Breast epithelium (tissue), 4 donors: ENCODE data around the gene RBM43. TPM values are rescaled to one million over a fixed set of nuclear protein-coding genes. Genes with fewer than 3 reads are reported as not detected.

Experiments
- DNase-seq, 2 donors: peaks; one replicate each; pipeline ENCODE4 v3.0.0-alpha.2; 2019; ENCODE audit warnings: low spot score in 2 of 2
- H3K27ac ChIP-seq, 2 donors: fragments of 200-600 bp; sonication (generic) in 1 of 2; one replicate each; pipeline ENCODE4 v1.5.1; 2016 to 2019; ENCODE audit warnings: mild to moderate bottlenecking in 1 of 2
- H3K27me3 ChIP-seq, 2 donors: fragments of 200-600 bp; sonication (generic) in 1 of 2; one replicate each; pipeline versions ENCODE4 v1.5.1 to v1.6.0; 2017 to 2019; ENCODE audit warnings: control low read depth in 1 of 2, mild to moderate bottlenecking in 1 of 2
- H3K36me3 ChIP-seq: fragments of 200-600 bp; one replicate; pipeline ENCODE4 v1.5.1; 2019
- H3K4me1 ChIP-seq, 2 donors: fragments of 200-600 bp; sonication (generic); one replicate each; pipeline ENCODE4 v1.5.1; 2016 to 2019; ENCODE audit warnings: control low read depth in 1 of 2
- H3K4me3 ChIP-seq, 3 donors: fragments of 200-600 bp; sonication (generic); 1 replicate in 2 of 3; 2 replicates in 1 of 3; pipeline ENCODE4 v1.5.1; 2016 to 2019; ENCODE audit warnings: mild to moderate bottlenecking in 3 of 3, moderate library complexity in 2 of 3
- H3K9me3 ChIP-seq, 2 donors: fragments of 200-600 bp; sonication (generic) in 1 of 2; one replicate each; pipeline ENCODE4 v1.5.1; 2016 to 2019; ENCODE audit warnings: control low read depth in 1 of 2
- POLR2A ChIP-seq: fragments of 450-650 bp; IDR thresholded peaks from one replicate; pipeline ENCODE4 v1.6.1; 2016; ENCODE audit warnings: antibody characterized with exemption, mild to moderate bottlenecking, moderate library complexity
- POLR2AphosphoS5 ChIP-seq, 3 donors: sonication (generic); formaldehyde crosslinking; IDR thresholded peaks; one replicate each; pipeline ENCODE4 v1.6.1; 2017; ENCODE audit warnings: antibody characterized with exemption in 3 of 3
- intact Hi-C: fragments of 100-400 bp; cut with DNase I; formaldehyde crosslinking; loops from one replicate; pipeline ENCODE4 v1.15.1; 2023; ENCODE audit warnings: low total_unique reads
- total RNA-seq, 3 donors: library from RNA; depleted of rRNA; stranded (reverse); fragments of >200 nt; gene quantifications; one replicate each; pipeline ENCODE4 v1.1.0, GENCODE V29; 2016
- TF ChIP-seq, protein P1 (sequence below), 3 donors: fragments of 450-650 bp; IDR thresholded peaks; one replicate each; pipeline ENCODE4 v1.5.1; 2016 to 2017; ENCODE audit warnings: antibody characterized with exemption in 3 of 3, mild to moderate bottlenecking in 3 of 3, moderate library complexity in 3 of 3

RBM43 gene
- total RNA-seq, 3 donors from 2014 or later: 4.6 to 6.6 (median 5.0) TPM

DNA sequence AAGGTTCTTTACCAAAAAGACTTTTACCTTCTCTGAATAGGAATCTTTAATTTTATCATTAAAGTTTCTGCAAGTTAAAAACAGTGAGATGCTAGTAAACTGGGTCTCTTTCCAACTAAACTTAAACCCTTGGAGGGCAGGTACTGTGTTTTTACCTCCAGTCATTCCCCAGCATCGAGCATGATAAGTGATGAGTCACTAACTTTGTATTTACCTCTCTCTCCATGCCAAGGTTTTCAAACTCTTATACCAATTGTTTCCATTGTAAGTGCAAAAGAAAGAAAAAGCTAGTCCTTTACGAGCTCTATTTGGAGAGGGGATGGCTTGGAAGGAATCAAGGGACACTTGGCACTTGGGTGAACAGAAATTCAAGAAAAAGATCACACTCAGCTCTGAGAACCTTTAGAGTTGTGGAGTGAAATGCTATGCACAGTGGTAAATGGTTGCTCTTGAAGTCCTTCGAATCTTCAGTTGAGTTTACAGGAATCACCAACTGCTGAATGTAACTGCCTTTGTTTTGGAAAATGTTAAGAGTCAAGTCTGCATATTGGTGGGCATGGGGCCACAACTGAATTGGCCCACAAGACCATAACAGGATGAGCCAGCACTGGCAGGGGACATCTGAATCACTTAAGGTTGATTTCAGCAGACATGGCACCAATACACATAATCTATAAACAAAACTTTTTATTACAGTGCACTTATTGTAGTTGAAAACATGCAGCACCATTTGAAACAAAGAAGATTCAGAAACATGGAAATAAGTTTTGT, 8.3 kb upstream of the RBM43 start:
- Histone ChIP-seq H3K27me3 (no peaks in the 10 kb centered on the region), H3K4me1 (no peaks in the 10 kb centered on the region), H3K4me3 (no peak overlapping the region), H3K9me3 (no peaks in the 10 kb centered on the region), H3K27ac (no peak overlapping the region), H3K36me3 (peaks cover 5% of the 10 kb centered on the region)
- intact Hi-C loops: no loop called here
- no peak for TF ChIP-seq POLR2A
- no peak for TF ChIP-seq POLR2AphosphoS5 (IDR thresholded peaks at IDR 0.05)
- TF ChIP-seq, protein P1, sequence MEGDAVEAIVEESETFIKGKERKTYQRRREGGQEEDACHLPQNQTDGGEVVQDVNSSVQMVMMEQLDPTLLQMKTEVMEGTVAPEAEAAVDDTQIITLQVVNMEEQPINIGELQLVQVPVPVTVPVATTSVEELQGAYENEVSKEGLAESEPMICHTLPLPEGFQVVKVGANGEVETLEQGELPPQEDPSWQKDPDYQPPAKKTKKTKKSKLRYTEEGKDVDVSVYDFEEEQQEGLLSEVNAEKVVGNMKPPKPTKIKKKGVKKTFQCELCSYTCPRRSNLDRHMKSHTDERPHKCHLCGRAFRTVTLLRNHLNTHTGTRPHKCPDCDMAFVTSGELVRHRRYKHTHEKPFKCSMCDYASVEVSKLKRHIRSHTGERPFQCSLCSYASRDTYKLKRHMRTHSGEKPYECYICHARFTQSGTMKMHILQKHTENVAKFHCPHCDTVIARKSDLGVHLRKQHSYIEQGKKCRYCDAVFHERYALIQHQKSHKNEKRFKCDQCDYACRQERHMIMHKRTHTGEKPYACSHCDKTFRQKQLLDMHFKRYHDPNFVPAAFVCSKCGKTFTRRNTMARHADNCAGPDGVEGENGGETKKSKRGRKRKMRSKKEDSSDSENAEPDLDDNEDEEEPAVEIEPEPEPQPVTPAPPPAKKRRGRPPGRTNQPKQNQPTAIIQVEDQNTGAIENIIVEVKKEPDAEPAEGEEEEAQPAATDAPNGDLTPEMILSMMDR (IDR thresholded peaks at IDR 0.05): no peak
- DNase-seq: no peak

DNA sequence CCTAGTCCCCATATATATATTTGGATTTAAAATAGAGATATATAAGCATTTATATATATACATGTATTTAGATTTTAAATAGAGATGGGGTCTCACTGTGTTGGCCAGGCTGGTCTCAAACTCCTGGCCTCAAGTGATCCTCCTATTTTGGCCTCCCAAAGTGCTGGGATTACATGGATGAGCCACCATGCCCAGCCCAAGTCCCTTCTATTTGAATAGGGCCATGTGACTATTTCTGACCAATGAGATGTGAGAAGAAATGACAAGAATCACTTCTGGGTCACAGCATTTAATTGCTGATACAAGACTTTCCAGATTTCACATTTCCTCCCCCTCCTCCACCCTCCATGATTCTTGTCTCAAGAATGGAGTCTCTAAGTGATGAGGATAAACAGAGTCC, 6.4 kb upstream of the RBM43 start:
- Histone ChIP-seq H3K9me3 (no peaks in the 10 kb centered on the region), H3K27me3 (no peaks in the 10 kb centered on the region), H3K4me3 (no peak overlapping the region), H3K4me1 (no peaks in the 10 kb centered on the region), H3K27ac (no peak overlapping the region), H3K36me3 (peaks cover 5% of the 10 kb centered on the region)
- no peak for DNase-seq
- intact Hi-C loops: no loop called here
- TF ChIP-seq POLR2A: no peak
- TF ChIP-seq POLR2AphosphoS5 (IDR thresholded peaks at IDR 0.05): no peak
- TF ChIP-seq, protein P1 (IDR thresholded peaks at IDR 0.05): no peak

DNA sequence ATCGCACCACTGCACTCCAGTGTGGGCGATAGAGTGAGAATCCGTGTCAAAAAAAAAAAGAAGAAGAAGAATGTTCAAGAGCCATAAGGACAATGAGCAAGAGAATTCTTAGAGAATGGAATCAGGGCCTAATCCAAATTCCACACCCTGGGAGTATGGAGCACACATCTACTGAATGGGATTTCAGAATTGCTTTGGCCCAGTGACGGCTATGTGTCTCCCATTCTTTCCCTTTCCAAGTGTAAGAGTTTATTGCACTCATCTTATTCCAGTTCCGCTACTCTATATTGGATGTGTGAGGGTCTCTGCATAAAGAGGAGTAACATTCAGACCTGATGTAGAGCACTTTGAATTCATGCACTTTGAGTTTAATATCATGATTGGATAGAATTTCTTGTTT, 5.9 kb upstream of the RBM43 start:
- intact Hi-C loops: no loop called here
- Histone ChIP-seq H3K36me3 (peaks cover 4% of the 10 kb centered on the region), H3K27me3 (no peaks in the 10 kb centered on the region), H3K4me1 (no peaks in the 10 kb centered on the region), H3K4me3 (no peak overlapping the region), H3K9me3 (no peaks in the 10 kb centered on the region), H3K27ac (no peak overlapping the region)
- TF ChIP-seq POLR2A (no peak), POLR2AphosphoS5 (IDR thresholded peaks at IDR 0.05) (no peak)
- TF ChIP-seq, protein P1 (IDR thresholded peaks at IDR 0.05): no peak
- no peak for DNase-seq

DNA sequence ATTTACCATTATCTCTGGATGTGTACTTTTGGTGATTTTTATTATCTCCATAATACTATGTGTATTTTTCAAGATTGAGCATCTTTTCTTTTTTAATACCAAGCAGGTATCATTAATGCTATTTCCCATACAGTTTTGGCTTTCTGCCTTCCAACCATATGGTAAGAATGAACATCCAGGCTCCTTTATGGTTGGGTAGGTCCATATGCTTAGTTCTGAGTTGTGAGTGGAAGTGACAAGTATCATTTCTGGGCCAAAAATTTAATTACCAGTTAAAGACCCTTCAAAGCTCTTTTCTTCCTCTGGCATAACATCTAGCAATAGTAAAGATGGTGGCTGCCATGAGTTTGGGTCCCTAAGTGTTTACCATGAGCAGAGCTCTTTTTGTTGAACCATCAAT, 4.3 kb upstream of the RBM43 start:
- intact Hi-C loops: loop anchor here (1.0 kb wide), 1 partner anchor 10 kb away; no protein-coding TSS in a partner anchor
- Histone ChIP-seq H3K4me1 (no peaks in the 10 kb centered on the region), H3K36me3 (no peaks in the 10 kb centered on the region)

More for the DNA sequence above, 4.3 kb upstream of the RBM43 start:
- no peak overlapping the region for H3K27ac ChIP-seq
- TF ChIP-seq POLR2A (no peak), POLR2AphosphoS5 (IDR thresholded peaks at IDR 0.05) (no peak)
- TF ChIP-seq, protein P1 (IDR thresholded peaks at IDR 0.05): no peak
- H3K4me3 ChIP-seq: no peak overlapping the region
- no peaks in the 10 kb centered on the region for H3K27me3 ChIP-seq
- no peaks in the 10 kb centered on the region for H3K9me3 ChIP-seq
- no peak for DNase-seq
